GM21367 (cell line): ENCODE measurements around the gene CLEC5A.
"Not testable (repeated sequence)": the region's sequence is repeated elsewhere in the genome, so short reads cannot be mapped to it uniquely, and the experiment has no call there.

Experiments used
- ATAC-seq: cut with Tn5 transposase; IDR thresholded peaks from one replicate; pipeline ENCODE4 v1.9.1; 2021; ENCODE audit not compliant: unreplicated experiment

CLEC5A gene

DNA sequence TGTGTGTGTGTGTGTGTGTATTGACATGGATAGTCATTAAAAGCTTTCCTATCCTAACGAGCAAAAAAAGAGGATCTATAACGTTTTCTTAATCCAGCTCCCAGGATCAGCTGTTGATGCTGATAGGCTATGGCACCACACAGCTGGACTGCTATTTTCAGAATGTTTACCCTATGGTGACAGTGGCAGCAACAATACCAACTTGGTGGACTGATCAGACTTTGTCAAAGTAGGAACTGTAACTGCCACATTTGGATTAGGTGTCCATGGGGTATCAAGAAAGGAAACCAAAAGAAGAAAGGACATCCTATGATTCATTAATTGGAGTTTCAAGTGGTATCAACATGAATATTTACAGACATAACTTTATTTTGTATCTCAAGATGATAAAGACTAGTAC lies 2.7 kb upstream of the CLEC5A start:
- no peak for ATAC-seq

DNA sequence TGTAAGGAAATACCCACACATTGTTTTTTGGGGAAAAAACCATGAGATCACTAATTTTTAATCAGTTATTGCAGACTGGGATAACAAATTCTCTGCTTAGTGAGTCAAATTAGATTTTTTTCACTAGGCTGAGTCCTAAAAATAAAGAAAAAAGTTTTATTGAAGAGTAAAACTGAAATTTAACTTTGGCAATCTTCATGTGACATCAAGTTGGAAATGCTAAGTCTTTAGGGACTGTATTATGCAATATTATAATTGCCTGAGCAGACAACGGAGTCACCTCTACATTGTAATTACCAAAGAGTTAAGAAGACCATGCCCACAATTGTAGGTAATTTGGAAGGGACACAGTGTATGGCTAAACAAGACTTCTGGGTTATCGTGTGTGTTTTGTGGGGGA lies 2.2 kb upstream of the CLEC5A start:
- no peak for ATAC-seq

DNA sequence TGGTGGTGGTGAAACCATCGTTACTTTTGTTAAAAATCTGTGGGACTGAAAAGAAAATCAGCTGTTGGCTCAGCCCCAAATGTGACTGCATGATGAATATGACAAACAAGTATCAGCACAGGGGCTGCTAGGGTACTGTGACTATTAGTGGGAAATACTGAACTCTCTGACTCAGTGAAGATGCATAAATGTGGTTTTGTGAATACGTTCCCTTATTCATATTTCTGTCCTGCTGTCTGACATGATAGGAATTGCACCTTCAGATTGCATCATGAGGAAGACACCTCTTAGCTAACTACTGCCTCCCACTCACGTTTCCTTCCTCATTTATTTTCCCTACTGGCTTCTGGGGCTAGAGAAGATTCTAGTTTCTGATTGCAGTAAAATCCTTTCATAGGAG lies 1.4 kb downstream of the CLEC5A start:
- no peak for ATAC-seq

DNA sequence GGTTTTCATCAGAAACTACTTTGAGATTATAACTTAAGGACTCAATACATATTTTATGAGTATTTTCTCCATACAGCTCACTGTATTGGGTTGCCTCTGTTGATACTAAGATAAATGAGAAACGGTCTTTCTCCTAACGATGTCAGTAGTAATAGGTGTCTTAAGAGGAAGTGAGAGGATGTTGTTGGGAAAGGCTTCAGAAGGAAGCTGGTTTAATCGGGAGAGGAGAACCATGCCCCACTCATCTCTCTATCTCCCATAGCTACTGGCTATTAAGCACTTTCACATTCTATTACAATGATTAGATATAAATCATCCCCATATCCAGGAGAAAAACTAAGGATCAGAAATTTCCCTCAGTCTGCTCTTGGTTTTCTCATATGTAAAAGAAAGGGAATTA lies 2.0 kb downstream of the CLEC5A start:
- ATAC-seq: no peak

DNA sequence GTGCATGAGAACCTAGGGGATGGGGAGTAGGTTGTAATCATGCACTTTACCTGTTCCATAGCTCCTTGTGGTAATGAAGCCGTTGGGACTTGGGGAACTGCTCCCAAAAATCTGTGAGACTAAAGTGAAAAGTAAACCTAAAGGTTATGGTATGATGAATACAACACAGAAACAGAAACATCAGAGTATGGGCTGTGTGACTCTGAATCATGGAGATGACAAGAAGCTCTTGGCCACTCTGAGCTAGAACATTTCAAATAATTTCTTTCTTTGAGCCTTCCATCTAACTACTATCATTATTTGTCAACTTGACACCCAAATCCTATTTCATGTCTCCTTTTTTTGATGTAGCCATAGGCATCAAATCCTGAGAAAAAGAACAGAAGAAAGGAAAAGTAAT lies 2.9 kb downstream of the CLEC5A start:
- ATAC-seq: no peak

DNA sequence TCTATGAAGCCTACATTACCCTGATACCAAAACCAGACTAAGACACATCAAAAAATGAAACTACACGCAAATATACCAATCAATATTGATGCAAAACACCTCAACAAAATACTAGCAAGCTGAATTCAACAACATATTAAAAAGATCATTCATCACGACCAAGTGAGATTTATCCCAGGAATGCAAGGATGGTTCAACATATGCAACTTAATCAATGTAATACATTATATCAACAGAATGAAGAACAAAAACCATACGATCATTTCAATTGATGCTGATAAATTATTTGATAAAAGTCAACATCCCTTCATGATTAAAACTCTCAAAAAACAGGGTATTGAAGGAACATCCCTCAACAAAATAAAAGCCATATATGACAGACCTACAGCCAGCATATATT lies 5.7 kb downstream of the CLEC5A start:
- no peak for ATAC-seq

DNA sequence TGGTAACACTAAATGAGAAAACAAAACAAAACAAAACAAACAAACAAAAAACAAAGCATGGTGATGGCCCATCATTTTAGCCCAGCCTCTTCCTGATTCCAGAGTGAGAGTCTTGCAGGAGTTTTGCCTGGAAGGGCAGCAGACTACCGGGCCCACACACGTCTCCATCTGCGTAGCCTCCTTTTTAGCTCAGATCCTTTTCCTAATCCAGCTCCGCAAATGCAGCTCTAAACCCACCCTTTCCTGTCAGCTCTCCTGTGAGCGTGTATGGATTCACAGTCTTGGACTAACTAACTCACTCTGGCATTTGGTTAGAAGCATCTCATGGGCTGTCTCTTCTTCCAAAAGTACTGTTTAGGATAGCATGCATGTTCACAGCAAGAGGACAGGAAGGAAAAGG lies 16.6 kb downstream of the CLEC5A start:
- ATAC-seq: no peak

DNA sequence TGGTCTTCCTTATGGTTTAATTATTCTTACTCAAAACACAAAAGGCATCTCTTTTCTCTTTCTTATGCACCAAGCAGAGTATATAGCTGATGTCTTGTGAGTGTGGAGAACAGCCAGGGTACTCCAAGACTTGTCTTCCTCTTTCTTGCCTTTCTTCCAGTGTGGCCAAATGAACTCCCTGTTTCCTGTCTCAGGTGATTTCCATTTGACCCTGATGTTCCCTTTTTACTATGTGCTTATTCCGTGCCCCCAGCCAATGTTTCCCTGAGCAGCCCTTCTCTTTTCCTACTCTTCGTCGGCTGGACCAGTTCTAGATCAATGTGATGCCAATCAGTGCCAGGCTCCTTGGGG lies 18.0 kb downstream of the CLEC5A start:
- no peak for ATAC-seq

DNA sequence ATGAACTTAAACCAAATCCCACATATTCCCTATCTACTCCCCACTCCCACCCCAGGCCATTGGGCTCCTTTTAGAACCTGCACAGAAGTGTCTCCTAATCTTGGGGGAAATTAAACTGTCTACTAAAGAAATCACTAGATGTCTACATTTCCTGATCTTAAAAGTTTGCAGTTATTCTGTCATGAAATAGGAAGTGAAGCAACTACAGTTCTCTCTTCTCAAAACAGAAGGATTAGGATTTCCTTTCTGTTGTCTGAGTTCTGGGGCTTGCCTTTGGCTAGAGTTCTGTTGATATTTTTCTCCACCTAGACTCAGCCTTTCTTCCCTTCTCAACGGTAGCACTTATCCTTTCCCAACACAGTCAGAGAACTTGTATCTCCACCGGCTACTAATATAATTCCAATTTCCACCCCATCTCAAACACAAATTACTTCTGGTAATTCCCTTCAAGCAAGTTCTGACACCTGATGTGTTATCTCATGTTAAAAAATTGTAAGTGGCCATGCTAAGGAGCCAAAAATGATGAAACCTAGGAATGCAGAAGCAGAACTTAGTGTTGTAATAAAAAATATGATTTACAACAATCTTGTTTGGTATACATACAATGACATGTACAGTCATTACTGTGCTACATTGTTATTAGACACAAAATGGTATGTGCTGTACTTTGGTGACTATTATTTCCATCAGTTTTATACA lies 18.5 kb downstream of the CLEC5A start:
- no peak for ATAC-seq

DNA sequence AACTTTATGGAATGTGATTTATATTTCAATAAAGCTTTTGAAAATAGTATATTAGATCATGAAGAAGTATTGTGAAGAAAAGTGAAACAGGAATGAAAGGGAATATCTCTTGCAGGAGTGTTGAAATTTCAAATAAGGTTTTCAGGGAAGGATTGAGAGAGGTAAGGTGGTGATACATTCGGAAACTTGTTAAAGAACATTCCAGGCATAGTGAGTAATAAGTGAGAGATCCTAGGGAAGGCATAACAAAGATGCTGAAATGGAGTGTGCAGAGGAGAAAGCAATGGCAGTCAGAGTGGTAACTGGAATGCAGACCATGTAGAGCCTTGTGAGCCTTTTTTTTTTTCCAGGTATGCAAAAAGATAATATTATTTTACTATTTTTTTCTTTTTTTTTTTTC lies 26.5 kb downstream of the CLEC5A start:
- ATAC-seq: no peak

DNA sequence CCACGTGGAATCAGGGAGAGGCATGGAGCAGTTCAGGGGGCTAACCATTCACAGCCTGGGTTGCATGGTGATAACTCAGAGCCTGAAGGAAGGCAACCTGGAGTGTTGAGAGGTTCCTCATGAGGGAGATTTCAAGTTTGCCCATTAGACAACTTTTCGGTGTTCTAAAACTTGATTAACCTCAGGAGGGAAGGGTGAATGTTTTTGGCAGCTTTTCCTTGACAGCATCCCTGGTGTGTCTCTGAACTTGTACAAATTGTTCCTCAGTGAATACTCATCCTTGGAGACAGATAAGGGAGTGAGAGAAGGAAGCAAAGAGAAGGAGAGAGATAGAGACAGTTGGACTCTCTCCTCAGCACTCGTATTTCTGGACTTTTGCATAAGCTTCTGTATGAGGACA lies 30.7 kb downstream of the CLEC5A start, which contains the start of gene OR9A4:
Gene OR9A4 (plus strand): TSS at position 301 of the 400 bp plus-strand sequence. CDS start 2,477 bp downstream, outside the sequence.
- ATAC-seq: no peak

DNA sequence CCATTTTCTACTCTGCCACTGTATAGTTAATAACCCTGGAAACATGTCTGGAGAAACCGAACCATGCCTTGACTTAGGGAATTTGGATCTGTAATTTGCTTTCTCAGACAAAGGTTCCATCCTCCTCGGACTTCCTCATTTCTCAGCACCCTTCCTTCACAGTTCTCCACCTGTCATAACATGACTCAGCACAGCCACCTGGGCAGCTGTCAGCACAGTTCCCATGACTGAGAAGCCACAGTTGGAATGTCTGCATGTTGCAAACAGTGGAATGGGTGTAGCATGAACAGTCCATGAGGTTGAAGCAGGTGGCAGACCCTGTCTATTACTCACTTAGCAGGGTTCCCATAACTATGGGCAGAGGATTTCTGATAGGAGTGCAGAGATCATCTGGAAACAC lies 31.2 kb downstream of the CLEC5A start:
- no peak for ATAC-seq

DNA sequence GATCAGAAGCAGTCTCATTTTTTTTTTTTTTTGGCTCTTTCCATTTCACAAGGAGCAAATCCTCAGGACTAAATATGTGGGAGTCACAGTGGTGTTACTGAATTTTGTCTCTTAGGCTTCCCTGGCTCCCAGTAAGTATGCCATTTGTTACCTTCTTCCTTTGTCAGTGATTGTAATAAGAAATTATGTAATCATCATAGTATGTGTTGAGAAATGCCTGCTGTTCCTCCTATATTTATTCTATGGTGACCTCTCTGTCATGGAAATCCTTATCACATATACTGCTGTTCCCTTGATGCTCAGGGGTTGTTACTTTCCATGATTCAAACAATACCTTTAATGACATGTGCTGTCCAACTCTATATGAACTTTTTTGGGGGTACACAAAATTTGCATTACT lies 35.4 kb downstream of the CLEC5A start:
- no peak for ATAC-seq

DNA sequence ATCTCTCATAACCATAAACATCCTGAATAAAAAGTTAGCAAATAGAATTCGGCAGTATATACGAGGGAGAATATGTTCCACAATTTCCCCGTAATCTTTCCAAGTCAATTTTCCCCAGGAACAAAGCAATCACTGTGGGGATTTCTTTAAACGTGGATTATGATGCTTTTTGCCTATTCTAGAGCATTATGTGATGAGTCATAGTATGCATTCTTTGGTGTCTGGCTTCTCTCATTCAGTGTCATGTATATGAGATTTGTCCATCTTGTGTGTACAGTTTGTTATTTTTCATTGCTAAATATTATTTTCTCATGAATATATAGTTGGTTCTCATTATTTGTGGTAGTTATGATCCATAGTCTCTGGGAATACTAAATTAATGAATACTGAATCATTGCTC lies 40.5 kb downstream of the CLEC5A start:
- no peak for ATAC-seq

DNA sequence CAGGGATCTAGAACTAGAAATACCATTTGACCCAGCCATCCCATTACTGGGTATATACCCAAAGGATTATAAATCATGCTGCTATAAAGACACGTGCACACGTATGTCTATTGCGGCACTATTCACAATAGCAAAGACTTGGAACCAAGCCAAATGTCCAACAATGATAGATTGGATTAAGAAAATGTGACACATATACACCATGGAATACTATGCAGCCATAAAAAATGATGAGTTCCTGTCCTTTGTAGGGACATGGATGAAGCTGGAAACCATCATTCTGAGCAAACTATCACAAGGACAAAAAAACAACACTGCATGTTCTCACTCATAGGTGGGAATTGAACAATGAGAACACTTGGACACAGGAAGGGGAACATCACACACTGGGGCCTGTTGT lies 47.4 kb downstream of the CLEC5A start:
- not testable (repeated sequence) for ATAC-seq

DNA sequence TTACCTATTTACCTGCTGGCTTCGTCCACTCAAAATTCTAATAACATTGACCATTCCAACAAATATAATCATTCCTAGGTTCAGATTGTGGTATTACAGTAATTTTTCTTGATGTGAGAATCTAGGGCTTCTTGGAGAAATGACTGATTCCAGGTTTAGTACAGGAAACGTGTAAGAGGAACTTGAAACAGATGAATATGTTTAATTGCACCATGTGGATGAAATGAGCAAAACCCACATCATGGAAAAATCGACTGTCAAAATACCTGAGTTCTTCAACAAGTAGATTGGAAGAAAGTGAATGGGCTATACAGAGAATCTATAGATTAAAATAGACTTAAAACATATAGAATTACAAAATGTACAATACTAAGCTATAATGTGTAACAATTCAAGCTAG lies 55.4 kb downstream of the CLEC5A start:
- ATAC-seq: no peak

DNA sequence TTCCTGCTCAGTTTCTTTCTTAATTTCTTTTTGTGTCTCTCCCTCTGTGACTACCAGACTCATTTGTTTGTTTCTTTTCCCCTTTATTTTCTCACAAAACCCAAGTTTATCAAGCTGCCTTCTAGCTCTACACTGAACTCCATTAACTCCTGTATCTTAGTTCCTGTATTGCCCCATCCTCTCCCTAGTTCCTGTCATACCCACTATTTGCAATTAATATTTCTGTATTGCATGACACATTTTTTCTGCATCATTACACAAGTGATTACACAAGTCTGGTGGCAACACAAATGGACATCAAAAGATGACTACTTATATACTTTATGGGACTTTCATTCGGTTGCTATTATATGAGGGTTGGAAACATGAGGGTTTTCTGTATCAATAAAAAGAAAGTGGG lies 57.5 kb downstream of the CLEC5A start:
- no peak for ATAC-seq

DNA sequence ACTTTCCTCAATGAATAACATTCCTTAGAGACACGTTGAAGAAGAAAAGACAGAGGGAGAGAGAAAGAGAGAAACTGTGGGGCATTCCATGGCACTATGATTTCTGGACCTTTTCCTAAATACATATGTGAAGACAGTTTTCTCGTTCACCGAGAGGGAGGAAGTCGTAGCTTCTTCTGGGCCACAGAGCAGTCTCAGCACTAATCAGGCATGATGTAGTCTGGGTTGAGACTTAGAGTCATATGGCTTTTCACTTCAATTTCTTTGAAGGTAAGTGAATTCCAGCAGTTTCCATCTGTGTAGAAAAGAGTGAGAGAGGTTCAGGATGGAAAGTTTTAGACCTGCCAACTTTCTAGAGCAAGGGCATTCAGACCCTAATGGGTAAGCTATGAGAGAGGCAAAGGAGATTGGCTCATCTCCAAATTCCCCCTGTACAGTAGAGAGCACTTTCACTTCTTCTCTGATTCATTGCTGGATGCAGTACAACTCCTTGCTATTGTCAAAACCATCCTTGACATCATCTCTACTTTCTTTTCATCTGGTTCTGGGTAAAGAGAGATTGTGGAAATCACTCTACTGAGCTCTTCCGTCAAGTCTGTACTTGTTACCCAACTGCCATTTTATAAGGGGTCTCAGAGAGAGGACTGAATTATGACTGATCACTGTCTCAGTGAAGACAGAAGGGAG lies 62.1 kb downstream of the CLEC5A start:
- no peak for ATAC-seq

DNA sequence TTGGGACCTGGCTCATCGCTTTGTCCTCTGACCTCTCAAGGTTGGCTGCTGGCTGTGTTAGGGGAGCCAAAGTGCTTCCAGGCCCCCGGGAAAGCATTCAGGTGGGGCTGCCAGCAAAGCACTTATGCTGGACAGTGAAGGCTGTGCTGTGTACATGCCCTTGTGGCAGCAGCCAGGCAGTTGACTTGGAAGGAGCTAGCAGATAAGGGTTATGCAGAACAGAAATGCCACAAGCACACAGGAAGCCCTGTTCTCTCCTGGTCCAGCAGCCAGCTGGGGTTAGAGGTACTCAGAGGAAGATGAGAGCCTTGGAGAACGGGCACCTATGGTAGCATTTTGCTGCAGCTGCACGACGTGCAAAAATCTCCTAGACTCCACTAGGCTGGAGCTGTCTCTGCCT lies 65.8 kb downstream of the CLEC5A start:
- ATAC-seq: no peak

DNA sequence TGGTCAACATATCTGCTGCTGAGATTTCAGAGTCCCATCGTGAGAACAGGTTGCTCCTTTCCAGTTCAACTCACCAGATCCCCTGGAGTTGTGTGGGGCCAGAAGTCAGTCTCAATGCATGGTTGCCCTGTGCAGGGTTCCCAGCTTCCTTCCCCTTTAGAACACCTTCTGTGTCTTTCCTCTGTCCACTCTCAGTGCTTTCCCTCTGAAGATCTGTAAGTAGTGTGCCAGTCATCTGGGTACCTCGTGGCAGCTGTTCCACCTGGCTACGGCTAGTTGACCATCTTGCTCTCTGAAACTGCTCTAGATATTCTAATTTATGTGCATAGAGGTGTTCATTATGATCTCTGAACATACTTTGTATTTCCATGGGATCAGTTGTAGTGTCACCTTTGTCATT lies 69.4 kb downstream of the CLEC5A start:
- no peak for ATAC-seq
